ENCODE results near the gene NSMF.
A peak's percentile ranks its signal among the peaks of the same experiment; 100 is the strongest.

Gene NSMF

GRCh38 chr9:137436761-137437600, 22.2 kb downstream of the NSMF start:
- H3K27ac ChIP-seq: no peak overlapping the region
- TF ChIP-seq ZFX (IDR thresholded peaks at IDR 0.05; ENCODE audit: borderline replicate concordance) (no peak), CTCF (IDR thresholded peaks at IDR 0.05) (no peak)

GRCh38 chr9:137435980-137436760, 23.0 kb downstream of the NSMF start:
- no peak for TF ChIP-seq CTCF (IDR thresholded peaks at IDR 0.05)
- TF ChIP-seq ZFX (IDR thresholded peaks at IDR 0.05; ENCODE audit: borderline replicate concordance): no peak

GRCh38 chr9:137435381-137435891, 23.7 kb downstream of the NSMF start:
- TF ChIP-seq ZFX (IDR thresholded peaks at IDR 0.05; ENCODE audit: borderline replicate concordance) (no peak), CTCF (IDR thresholded peaks at IDR 0.05) (no peak)
- H3K27ac ChIP-seq: peak overlapping the region; percentile 13; the same call in 1 of the 2 replicates

More at GRCh38 chr9:137435980-137436760, 23.0 kb downstream of the NSMF start:
- peak overlapping the region; percentile 13; the same call in 1 of the 2 replicates for H3K27ac ChIP-seq

GRCh38 chr9:137434498-137435380, 24.4 kb downstream of the NSMF start:
- H3K27ac ChIP-seq: no peak overlapping the region
- TF ChIP-seq CTCF (IDR thresholded peaks at IDR 0.05) (no peak), ZFX (IDR thresholded peaks at IDR 0.05; ENCODE audit: borderline replicate concordance) (no peak)

GRCh38 chr9:137433916-137434431, 25.2 kb downstream of the NSMF start:
- TF ChIP-seq ZFX (IDR thresholded peaks at IDR 0.05; ENCODE audit: borderline replicate concordance) (no peak), CTCF (IDR thresholded peaks at IDR 0.05) (no peak)
- no peak overlapping the region for H3K27ac ChIP-seq

GRCh38 chr9:137433349-137433915, 25.7 kb downstream of the NSMF start:
- TF ChIP-seq CTCF (IDR thresholded peaks at IDR 0.05): no peak
- no peak for TF ChIP-seq ZFX (IDR thresholded peaks at IDR 0.05; ENCODE audit: borderline replicate concordance)
- no peak overlapping the region for H3K27ac ChIP-seq

Measured in 22Rv1 (cell line).